GM23338 (cell line): ENCODE results near the gene H2BK1. TPM values are rescaled to one million over a fixed set of nuclear protein-coding genes. Genes with fewer than 3 reads are reported as not detected.
A peak's percentile ranks its signal among the peaks of the same experiment; 100 is the strongest.

Experiments used
- ATAC-seq: fragments of 200-7000 bp; cut with Tn5 transposase; 3 replicates; pipeline ENCODE4 v1.9.1; 2020
- DNase-seq: peaks from one replicate; pipeline ENCODE4 v3.0.0-alpha.2; 2015; ENCODE audit warnings: low spot score
- H2AFZ ChIP-seq: fragments of 200-600 bp; sonication (generic); 2 replicates; pipeline ENCODE4 v1.8.0; 2016; ENCODE audit warnings: antibody characterized with exemption, mild to moderate bottlenecking, moderate library complexity
- H3F3A ChIP-seq: fragments of 200-600 bp; sonication (generic); replicated peaks from 2 replicates; pipeline ENCODE4 v1.8.0; 2017; ENCODE audit warnings: antibody characterized with exemption, mixed run types, low read depth
- H3K27ac ChIP-seq: fragments of 200-600 bp; sonication (generic); 2 replicates; pipeline ENCODE4 v1.6.1; 2016; ENCODE audit warnings: low read depth
- H3K27me3 ChIP-seq: fragments of 200-600 bp; sonication (generic); 2 replicates; pipeline ENCODE4 v1.8.0; 2016; ENCODE audit warnings: mild to moderate bottlenecking, mixed run types, moderate library complexity; ENCODE audit not compliant: insufficient read depth
- H3K36me3 ChIP-seq: fragments of 200-600 bp; sonication (generic); 2 replicates; pipeline ENCODE4 v1.8.0; 2016; ENCODE audit warnings: mild to moderate bottlenecking; ENCODE audit not compliant: insufficient read depth
- H3K4me1 ChIP-seq: fragments of 200-600 bp; sonication (generic); 2 replicates; pipeline ENCODE4 v1.8.0; 2016; ENCODE audit warnings: mild to moderate bottlenecking, moderate library complexity; ENCODE audit not compliant: insufficient read depth
- H3K4me2 ChIP-seq: fragments of 200-600 bp; sonication (generic); 2 replicates; pipeline ENCODE4 v1.7.1; 2017; ENCODE audit warnings: mixed run types
- H3K4me3 ChIP-seq: fragments of 200-600 bp; sonication (generic); 2 replicates; pipeline ENCODE4 v1.6.1; 2016; ENCODE audit warnings: mixed run types
- H3K79me2 ChIP-seq: fragments of 200-600 bp; sonication (generic); replicated peaks from 2 replicates; pipeline ENCODE4 v1.8.0; 2017; ENCODE audit warnings: mild to moderate bottlenecking; ENCODE audit not compliant: insufficient read depth
- H3K9me2 ChIP-seq: fragments of 200-600 bp; sonication (generic); 2 replicates; pipeline ENCODE4 v1.8.0; 2017; ENCODE audit not compliant: insufficient read depth
- H4K20me1 ChIP-seq: fragments of 200-600 bp; sonication (generic); replicated peaks from 2 replicates; pipeline ENCODE4 v1.8.0; 2017; ENCODE audit warnings: mild to moderate bottlenecking; ENCODE audit not compliant: insufficient read depth
- H3K27ac Mint-ChIP-seq: 2 replicates; pipeline ENCODE4 v1.8.0; 2020; ENCODE audit warnings: inconsistent platforms, mild to moderate bottlenecking, moderate library complexity, mixed read lengths
- H3K27me3 Mint-ChIP-seq: 3 replicates; pipeline ENCODE4 v1.8.0; 2022; ENCODE audit warnings: low read depth, mild to moderate bottlenecking, moderate library complexity, mixed read lengths, inconsistent platforms; ENCODE audit not compliant: insufficient read depth, poor library complexity
- H3K36me3 Mint-ChIP-seq: 3 replicates; pipeline ENCODE4 v1.8.0; 2021; ENCODE audit warnings: low read depth, mild to moderate bottlenecking, inconsistent platforms, moderate library complexity, mixed read lengths
- H3K4me1 Mint-ChIP-seq: 3 replicates; pipeline ENCODE4 v1.8.0; 2020; ENCODE audit warnings: mild to moderate bottlenecking, inconsistent platforms, mixed read lengths
- H3K4me3 Mint-ChIP-seq: 3 replicates; pipeline ENCODE4 v1.8.0; 2021; ENCODE audit warnings: moderate library complexity, mild to moderate bottlenecking, inconsistent platforms, mixed read lengths
- H3K9me3 Mint-ChIP-seq: 3 replicates; pipeline ENCODE4 v1.8.0; 2020; ENCODE audit warnings: moderate library complexity, mild to moderate bottlenecking, inconsistent platforms, mixed read lengths
- CREB1 ChIP-seq: fragments of 250-450 bp; sonication (Bioruptor Pico); IDR thresholded peaks from 2 replicates; pipeline ENCODE4 v1.5.0; 2020; ENCODE audit warnings: low read depth, mild to moderate bottlenecking, moderate library complexity
- ETS1 ChIP-seq: IDR thresholded peaks from 2 replicates; pipeline ENCODE4 v1.6.1; 2016; ENCODE audit warnings: antibody characterized with exemption
- EZH2 ChIP-seq: fragments of 200-600 bp; sonication (generic); IDR thresholded peaks from one replicate; pipeline ENCODE4 v1.8.0; 2017; ENCODE audit warnings: antibody characterized with exemption, mild to moderate bottlenecking, low read depth; ENCODE audit not compliant: unreplicated experiment
- EZH2phosphoT487 ChIP-seq: fragments of 200-600 bp; sonication (generic); IDR thresholded peaks from one replicate; pipeline ENCODE4 v1.8.1; 2018; ENCODE audit warnings: antibody characterized with exemption; ENCODE audit not compliant: unreplicated experiment
- JUNB ChIP-seq: IDR thresholded peaks from one replicate; pipeline ENCODE4 v1.6.1; 2016; ENCODE audit warnings: antibody characterized with exemption; ENCODE audit not compliant: unreplicated experiment
- NANOG ChIP-seq: IDR thresholded peaks from 2 replicates; pipeline ENCODE4 v1.6.1; 2016; ENCODE audit warnings: antibody characterized with exemption, borderline replicate concordance
- POLR2AphosphoS5 ChIP-seq: IDR thresholded peaks from 2 replicates; pipeline ENCODE4 v1.6.1; 2016; ENCODE audit warnings: antibody characterized with exemption, low read depth
- REST ChIP-seq: IDR thresholded peaks from one replicate; pipeline ENCODE4 v1.6.1; 2018; ENCODE audit warnings: antibody characterized with exemption; ENCODE audit not compliant: unreplicated experiment
- STAT1 ChIP-seq: IDR thresholded peaks from one replicate; pipeline ENCODE4 v1.6.1; 2016; ENCODE audit warnings: antibody characterized with exemption; ENCODE audit not compliant: unreplicated experiment
- ZNF114 ChIP-seq: fragments of 250-450 bp; sonication (Bioruptor Pico); IDR thresholded peaks from 2 replicates; pipeline ENCODE4 v1.5.0; 2020; ENCODE audit warnings: mild to moderate bottlenecking, moderate library complexity
- ZNF331 ChIP-seq: fragments of 250-450 bp; sonication (Bioruptor Pico); IDR thresholded peaks from 2 replicates; pipeline ENCODE4 v1.5.0; 2020; ENCODE audit warnings: low read depth, mild to moderate bottlenecking, moderate library complexity
- polyA plus RNA-seq: library from polyadenylated mRNA; unstranded; fragments of >200 nt; fragmentation: Nextera tagmentation; extraction: Ambion mirVana; gene quantifications from 2 replicates; pipeline ENCODE4 v1.2.1, GENCODE V29; 2016
- total RNA-seq: library from RNA; depleted of rRNA; stranded (reverse); fragments of >200 nt; shearing (Covaris generic); gene quantifications from 2 replicates; pipeline ENCODE4 v1.2.3, GENCODE V29; 2014
- TF ChIP-seq, protein P1 (sequence below): fragments of 250-450 bp; sonication (Bioruptor Pico); IDR thresholded peaks from 2 replicates; pipeline ENCODE4 v1.5.0; 2020; ENCODE audit warnings: mild to moderate bottlenecking, moderate library complexity
- TF ChIP-seq, protein P2 (sequence below), 2 experiments: fragments of 200-600 bp in 1 of 2; sonication (generic) in 1 of 2; conservative IDR thresholded peaks; 2 replicates each; pipeline versions ENCODE4 v1.5.1 to v1.6.1; 2016 to 2017; ENCODE audit warnings: antibody characterized with exemption in 2 of 2, low read depth in 2 of 2, mild to moderate bottlenecking in 2 of 2, moderate library complexity in 1 of 2

Gene H2BK1
- total and polyA plus RNA-seq, 2 experiments from 2014 or later = not detected

- peaks cover 10% of the 10 kb centered on the region; the same call in 2 of the 3 replicates for H3K36me3 Mint-ChIP-seq
- H2AFZ ChIP-seq = no peak overlapping the region; the same call in 1 of the 2 replicates
- peaks cover 48% of the 10 kb centered on the region for H3K27me3 Mint-ChIP-seq
- no peaks in the 10 kb centered on the region for H3K79me2 ChIP-seq
- H3F3A ChIP-seq = peaks cover 13% of the 10 kb centered on the region; the same call in 1 of the 2 replicates
- H3K27me3 ChIP-seq = peaks cover 98% of the 10 kb centered on the region
- ATAC-seq (no peak), DNase-seq (no peak)
- H3K4me3 Mint-ChIP-seq = peak overlapping the region; percentile 73
- peaks cover 10% of the 10 kb centered on the region for H3K4me1 ChIP-seq
- peak overlapping the region; percentile 87 for H3K4me2 ChIP-seq
- peaks cover 11% of the 10 kb centered on the region for H4K20me1 ChIP-seq
- no peaks in the 10 kb centered on the region for H3K36me3 ChIP-seq
- no peak overlapping the region for H3K27ac Mint-ChIP-seq
- H3K9me2 ChIP-seq = no peaks in the 10 kb centered on the region
- no peak for TF ChIP-seq ZNF331 (CRISPR knock-in tag)
- no peak for TF ChIP-seq JUNB
- TF ChIP-seq STAT1 = no peak
- TF ChIP-seq, protein P1, sequence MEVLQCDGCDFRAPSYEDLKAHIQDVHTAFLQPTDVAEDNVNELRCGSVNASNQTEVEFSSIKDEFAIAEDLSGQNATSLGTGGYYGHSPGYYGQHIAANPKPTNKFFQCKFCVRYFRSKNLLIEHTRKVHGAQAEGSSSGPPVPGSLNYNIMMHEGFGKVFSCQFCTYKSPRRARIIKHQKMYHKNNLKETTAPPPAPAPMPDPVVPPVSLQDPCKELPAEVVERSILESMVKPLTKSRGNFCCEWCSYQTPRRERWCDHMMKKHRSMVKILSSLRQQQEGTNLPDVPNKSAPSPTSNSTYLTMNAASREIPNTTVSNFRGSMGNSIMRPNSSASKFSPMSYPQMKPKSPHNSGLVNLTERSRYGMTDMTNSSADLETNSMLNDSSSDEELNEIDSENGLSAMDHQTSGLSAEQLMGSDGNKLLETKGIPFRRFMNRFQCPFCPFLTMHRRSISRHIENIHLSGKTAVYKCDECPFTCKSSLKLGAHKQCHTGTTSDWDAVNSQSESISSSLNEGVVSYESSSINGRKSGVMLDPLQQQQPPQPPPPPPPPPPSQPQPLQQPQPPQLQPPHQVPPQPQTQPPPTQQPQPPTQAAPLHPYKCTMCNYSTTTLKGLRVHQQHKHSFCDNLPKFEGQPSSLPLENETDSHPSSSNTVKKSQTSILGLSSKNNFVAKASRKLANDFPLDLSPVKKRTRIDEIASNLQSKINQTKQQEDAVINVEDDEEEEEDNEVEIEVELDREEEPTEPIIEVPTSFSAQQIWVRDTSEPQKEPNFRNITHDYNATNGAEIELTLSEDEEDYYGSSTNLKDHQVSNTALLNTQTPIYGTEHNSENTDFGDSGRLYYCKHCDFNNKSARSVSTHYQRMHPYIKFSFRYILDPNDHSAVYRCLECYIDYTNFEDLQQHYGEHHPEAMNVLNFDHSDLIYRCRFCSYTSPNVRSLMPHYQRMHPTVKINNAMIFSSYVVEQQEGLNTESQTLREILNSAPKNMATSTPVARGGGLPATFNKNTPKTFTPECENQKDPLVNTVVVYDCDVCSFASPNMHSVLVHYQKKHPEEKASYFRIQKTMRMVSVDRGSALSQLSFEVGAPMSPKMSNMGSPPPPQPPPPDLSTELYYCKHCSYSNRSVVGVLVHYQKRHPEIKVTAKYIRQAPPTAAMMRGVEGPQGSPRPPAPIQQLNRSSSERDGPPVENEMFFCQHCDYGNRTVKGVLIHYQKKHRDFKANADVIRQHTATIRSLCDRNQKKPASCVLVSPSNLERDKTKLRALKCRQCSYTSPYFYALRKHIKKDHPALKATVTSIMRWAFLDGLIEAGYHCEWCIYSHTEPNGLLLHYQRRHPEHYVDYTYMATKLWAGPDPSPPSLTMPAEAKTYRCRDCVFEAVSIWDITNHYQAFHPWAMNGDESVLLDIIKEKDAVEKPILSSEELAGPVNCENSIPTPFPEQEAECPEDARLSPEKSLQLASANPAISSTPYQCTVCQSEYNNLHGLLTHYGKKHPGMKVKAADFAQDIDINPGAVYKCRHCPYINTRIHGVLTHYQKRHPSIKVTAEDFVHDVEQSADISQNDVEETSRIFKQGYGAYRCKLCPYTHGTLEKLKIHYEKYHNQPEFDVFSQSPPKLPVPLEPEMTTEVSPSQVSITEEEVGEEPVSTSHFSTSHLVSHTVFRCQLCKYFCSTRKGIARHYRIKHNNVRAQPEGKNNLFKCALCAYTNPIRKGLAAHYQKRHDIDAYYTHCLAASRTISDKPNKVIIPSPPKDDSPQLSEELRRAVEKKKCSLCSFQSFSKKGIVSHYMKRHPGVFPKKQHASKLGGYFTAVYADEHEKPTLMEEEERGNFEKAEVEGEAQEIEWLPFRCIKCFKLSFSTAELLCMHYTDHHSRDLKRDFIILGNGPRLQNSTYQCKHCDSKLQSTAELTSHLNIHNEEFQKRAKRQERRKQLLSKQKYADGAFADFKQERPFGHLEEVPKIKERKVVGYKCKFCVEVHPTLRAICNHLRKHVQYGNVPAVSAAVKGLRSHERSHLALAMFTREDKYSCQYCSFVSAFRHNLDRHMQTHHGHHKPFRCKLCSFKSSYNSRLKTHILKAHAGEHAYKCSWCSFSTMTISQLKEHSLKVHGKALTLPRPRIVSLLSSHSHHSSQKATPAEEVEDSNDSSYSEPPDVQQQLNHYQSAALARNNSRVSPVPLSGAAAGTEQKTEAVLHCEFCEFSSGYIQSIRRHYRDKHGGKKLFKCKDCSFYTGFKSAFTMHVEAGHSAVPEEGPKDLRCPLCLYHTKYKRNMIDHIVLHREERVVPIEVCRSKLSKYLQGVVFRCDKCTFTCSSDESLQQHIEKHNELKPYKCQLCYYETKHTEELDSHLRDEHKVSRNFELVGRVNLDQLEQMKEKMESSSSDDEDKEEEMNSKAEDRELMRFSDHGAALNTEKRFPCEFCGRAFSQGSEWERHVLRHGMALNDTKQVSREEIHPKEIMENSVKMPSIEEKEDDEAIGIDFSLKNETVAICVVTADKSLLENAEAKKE (CRISPR knock-in tag) = no peak
- TF ChIP-seq, protein P2, sequence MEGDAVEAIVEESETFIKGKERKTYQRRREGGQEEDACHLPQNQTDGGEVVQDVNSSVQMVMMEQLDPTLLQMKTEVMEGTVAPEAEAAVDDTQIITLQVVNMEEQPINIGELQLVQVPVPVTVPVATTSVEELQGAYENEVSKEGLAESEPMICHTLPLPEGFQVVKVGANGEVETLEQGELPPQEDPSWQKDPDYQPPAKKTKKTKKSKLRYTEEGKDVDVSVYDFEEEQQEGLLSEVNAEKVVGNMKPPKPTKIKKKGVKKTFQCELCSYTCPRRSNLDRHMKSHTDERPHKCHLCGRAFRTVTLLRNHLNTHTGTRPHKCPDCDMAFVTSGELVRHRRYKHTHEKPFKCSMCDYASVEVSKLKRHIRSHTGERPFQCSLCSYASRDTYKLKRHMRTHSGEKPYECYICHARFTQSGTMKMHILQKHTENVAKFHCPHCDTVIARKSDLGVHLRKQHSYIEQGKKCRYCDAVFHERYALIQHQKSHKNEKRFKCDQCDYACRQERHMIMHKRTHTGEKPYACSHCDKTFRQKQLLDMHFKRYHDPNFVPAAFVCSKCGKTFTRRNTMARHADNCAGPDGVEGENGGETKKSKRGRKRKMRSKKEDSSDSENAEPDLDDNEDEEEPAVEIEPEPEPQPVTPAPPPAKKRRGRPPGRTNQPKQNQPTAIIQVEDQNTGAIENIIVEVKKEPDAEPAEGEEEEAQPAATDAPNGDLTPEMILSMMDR (conservative IDR thresholded peaks at IDR 0.05; ENCODE audit: low read depth in 2 of 2) = no peak
- TF ChIP-seq NANOG = no peak
- TF ChIP-seq ETS1 = no peak
- no peak for TF ChIP-seq POLR2AphosphoS5
- no peak for TF ChIP-seq EZH2
- TF ChIP-seq CREB1 (CRISPR knock-in tag) = no peak
- TF ChIP-seq REST = no peak
- no peak for TF ChIP-seq ZNF114 (CRISPR knock-in tag)
- TF ChIP-seq EZH2phosphoT487 = no peak
- peaks cover 13% of the 10 kb centered on the region for H3K4me1 Mint-ChIP-seq
- H3K27ac ChIP-seq = no peak overlapping the region
- peak overlapping the region; percentile 65; the same call in 1 of the 2 replicates for H3K4me3 ChIP-seq
- H3K9me3 Mint-ChIP-seq = peaks cover 14% of the 10 kb centered on the region
These were observed 41.5 kb downstream of the H2BK1 start for GRCh38 chr7:151168787-151169162.
